Measurements from ENCODE around the gene CHD9. TPM values are rescaled to one million over a fixed set of nuclear protein-coding genes. Genes with fewer than 3 reads are reported as not detected.
"Not testable (repeated sequence)": the region's sequence is repeated elsewhere in the genome, so short reads cannot be mapped to it uniquely, and the experiment has no call there.

CHD9 gene
- total RNA-seq, 1 experiment from 2014 or later: 26.3 TPM

DNA sequence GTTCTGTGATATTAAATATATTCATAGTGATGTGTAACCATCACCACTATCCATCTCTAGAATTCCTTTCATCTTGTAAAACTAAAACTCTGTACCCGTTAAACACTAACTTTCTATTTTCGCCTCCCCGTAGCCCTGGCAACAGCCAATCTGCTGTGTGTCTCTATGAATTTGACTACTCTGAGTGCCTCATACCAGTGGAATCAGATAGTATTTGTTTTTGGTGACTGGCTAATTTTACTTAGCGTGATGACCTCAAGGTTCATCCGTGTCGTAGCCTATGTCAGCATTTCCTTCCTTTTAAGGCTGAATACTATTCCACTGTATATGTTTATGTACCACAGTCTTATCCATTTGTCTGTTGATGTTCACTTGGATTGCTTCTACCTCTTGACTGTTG is 18.2 kb downstream of the CHD9 start:
- no peak overlapping the region for H3K4me3 ChIP-seq
- POLR2A ChIA-PET (ENCODE audit: unreplicated experiment): no interaction called here
- no peaks in the 10 kb centered on the region for H3K9me2 ChIP-seq (ENCODE audit: insufficient read depth)
- H3K27ac ChIP-seq: no peak overlapping the region
- H3K4me2 ChIP-seq: no peak overlapping the region
- intact Hi-C loops (cut with micrococcal nuclease; ENCODE audit: unreplicated experiment): no loop called here
- TF ChIP-seq, protein P1, sequence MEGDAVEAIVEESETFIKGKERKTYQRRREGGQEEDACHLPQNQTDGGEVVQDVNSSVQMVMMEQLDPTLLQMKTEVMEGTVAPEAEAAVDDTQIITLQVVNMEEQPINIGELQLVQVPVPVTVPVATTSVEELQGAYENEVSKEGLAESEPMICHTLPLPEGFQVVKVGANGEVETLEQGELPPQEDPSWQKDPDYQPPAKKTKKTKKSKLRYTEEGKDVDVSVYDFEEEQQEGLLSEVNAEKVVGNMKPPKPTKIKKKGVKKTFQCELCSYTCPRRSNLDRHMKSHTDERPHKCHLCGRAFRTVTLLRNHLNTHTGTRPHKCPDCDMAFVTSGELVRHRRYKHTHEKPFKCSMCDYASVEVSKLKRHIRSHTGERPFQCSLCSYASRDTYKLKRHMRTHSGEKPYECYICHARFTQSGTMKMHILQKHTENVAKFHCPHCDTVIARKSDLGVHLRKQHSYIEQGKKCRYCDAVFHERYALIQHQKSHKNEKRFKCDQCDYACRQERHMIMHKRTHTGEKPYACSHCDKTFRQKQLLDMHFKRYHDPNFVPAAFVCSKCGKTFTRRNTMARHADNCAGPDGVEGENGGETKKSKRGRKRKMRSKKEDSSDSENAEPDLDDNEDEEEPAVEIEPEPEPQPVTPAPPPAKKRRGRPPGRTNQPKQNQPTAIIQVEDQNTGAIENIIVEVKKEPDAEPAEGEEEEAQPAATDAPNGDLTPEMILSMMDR (conservative IDR thresholded peaks at IDR 0.05): no peak
- TF ChIP-seq EZH2 (IDR thresholded peaks at IDR 0.05; ENCODE audit: low read depth): no peak
- H3K27me3 ChIP-seq (ENCODE audit: insufficient read depth, low read depth): no peaks in the 10 kb centered on the region
- no peak overlapping the region for H2AFZ ChIP-seq
- no peaks in the 10 kb centered on the region for H3K36me3 ChIP-seq (ENCODE audit: low read depth)
- no peak for DNase-seq
- no TSS peak for BruUV-seq (replicated peaks)
- H4K20me1 ChIP-seq (ENCODE audit: insufficient read depth): no peaks in the 10 kb centered on the region
- H3F3A ChIP-seq (ENCODE audit: insufficient read depth, low read depth): no peaks in the 10 kb centered on the region
- H3K79me2 ChIP-seq (ENCODE audit: low read depth): no peaks in the 10 kb centered on the region
- CTCF ChIA-PET: no interaction called here
- no peaks in the 10 kb centered on the region for H3K9me3 ChIP-seq (ENCODE audit: insufficient read depth, low read depth)
- H3K4me1 ChIP-seq (replicated peaks; ENCODE audit: insufficient read depth): no peaks in the 10 kb centered on the region

DNA sequence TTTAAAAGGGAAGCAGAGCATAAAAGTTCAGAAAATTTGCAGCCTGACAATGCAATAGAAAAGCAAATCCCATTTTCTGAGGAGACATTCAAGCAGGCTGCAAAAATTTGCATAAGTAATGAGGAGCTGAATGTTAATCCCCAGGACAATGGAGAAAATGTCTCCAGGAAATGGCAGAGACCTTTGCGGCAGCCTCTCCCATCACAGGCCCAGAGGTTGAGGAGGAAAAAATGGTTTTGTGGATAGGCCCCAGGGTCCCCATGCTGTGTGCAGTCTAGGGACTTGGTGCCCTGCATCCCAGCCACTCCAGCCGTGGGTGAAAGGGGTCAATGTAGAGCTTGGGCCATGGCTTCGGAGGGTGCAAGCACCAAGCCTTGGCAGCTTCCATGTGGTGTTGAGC is 19.5 kb downstream of the CHD9 start:
- H3K27me3 ChIP-seq (ENCODE audit: insufficient read depth, low read depth); H3F3A ChIP-seq (ENCODE audit: insufficient read depth, low read depth); H3K4me1 ChIP-seq (replicated peaks; ENCODE audit: insufficient read depth); H3K4me3 ChIP-seq; H4K20me1 ChIP-seq (ENCODE audit: insufficient read depth); BruUV-seq (replicated peaks); H3K9me2 ChIP-seq (ENCODE audit: insufficient read depth); H3K9me3 ChIP-seq (ENCODE audit: insufficient read depth, low read depth); H3K27ac ChIP-seq; H3K36me3 ChIP-seq (ENCODE audit: low read depth); intact Hi-C loops (cut with micrococcal nuclease; ENCODE audit: unreplicated experiment); H2AFZ ChIP-seq; POLR2A ChIA-PET (ENCODE audit: unreplicated experiment); H3K4me2 ChIP-seq; H3K79me2 ChIP-seq (ENCODE audit: low read depth); CTCF ChIA-PET; DNase-seq: not testable (repeated sequence)

DNA sequence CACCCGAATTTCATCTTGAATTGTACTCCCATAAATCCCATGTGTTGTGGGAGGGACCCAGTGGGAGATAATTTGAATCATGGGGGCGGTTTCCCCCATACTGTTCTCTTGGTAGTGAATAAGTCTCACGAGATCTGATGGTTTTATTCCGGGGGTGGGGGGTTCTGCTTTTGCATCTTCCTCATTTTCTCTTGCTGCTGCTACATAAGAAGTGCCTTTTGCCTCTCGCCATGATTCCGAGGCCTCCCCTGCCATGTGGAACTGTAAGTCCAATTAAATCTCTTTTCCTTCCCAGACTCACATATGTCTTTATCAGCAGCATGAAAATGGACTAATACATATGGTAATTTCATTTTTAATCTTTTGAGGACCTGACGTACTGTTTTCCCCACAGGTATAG is 20.7 kb downstream of the CHD9 start:
- H3K79me2 ChIP-seq (ENCODE audit: low read depth); H2AFZ ChIP-seq; POLR2A ChIA-PET (ENCODE audit: unreplicated experiment); H3K9me3 ChIP-seq (ENCODE audit: insufficient read depth, low read depth); CTCF ChIA-PET; H3K4me1 ChIP-seq (replicated peaks; ENCODE audit: insufficient read depth); H3K36me3 ChIP-seq (ENCODE audit: low read depth); H3K4me2 ChIP-seq; H4K20me1 ChIP-seq (ENCODE audit: insufficient read depth); H3K9me2 ChIP-seq (ENCODE audit: insufficient read depth); intact Hi-C loops (cut with micrococcal nuclease; ENCODE audit: unreplicated experiment); BruUV-seq (replicated peaks); H3K4me3 ChIP-seq; H3K27me3 ChIP-seq (ENCODE audit: insufficient read depth, low read depth); H3F3A ChIP-seq (ENCODE audit: insufficient read depth, low read depth); DNase-seq; H3K27ac ChIP-seq: not testable (repeated sequence)

DNA sequence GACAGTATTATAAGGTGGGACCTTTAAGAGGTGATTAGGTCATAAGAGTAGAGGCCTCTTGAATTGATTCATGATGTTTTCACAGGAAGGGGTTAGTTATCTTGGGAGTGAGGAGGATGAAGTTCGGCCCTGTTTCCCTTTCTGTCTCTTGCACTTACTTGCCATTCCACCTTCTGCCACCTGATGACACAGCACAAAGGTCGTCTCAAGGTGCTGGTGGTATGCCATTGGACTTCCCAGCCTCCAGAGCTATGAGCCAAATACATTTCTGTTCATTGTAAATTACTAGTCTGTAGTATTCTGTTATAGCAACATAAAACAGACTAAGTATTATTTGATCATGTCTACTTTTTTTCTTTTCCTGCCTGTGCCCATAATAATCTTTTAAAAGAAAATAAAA is 23.5 kb downstream of the CHD9 start:
- Histone ChIP-seq H3K4me2 (no peak overlapping the region), H3K79me2 (ENCODE audit: low read depth) (no peaks in the 10 kb centered on the region), H3K9me3 (ENCODE audit: insufficient read depth, low read depth) (no peaks in the 10 kb centered on the region), H3K4me3 (no peak overlapping the region), H3K36me3 (ENCODE audit: low read depth) (no peaks in the 10 kb centered on the region), H4K20me1 (ENCODE audit: insufficient read depth) (no peaks in the 10 kb centered on the region), H2AFZ (no peak overlapping the region), H3K9me2 (ENCODE audit: insufficient read depth) (no peaks in the 10 kb centered on the region), H3K4me1 (replicated peaks; ENCODE audit: insufficient read depth) (0 out of 2 replicates have a peak, but pooled peaks cover 14% of the 10 kb centered on the region), H3K27me3 (ENCODE audit: insufficient read depth, low read depth) (no peaks in the 10 kb centered on the region), H3F3A (ENCODE audit: insufficient read depth, low read depth) (no peaks in the 10 kb centered on the region), H3K27ac (no peak overlapping the region)
- TF ChIP-seq EZH2 (IDR thresholded peaks at IDR 0.05; ENCODE audit: low read depth): no peak
- TF ChIP-seq, protein P1 (conservative IDR thresholded peaks at IDR 0.05): no peak
- CTCF ChIA-PET: no interaction called here
- POLR2A ChIA-PET (ENCODE audit: unreplicated experiment): no interaction called here
- no TSS peak for BruUV-seq (replicated peaks)
- intact Hi-C loops (cut with micrococcal nuclease; ENCODE audit: unreplicated experiment): no loop called here
- no peak for DNase-seq

Data from PC-9 (cell line).